ACC112 (cell line): ENCODE results near the gene FBL.

Experiments used
- H2AFZ ChIP-seq: fragments of 200-600 bp; sonication (generic); one replicate; pipeline ENCODE4 v1.6.0; 2017; ENCODE audit warnings: antibody characterized with exemption, low read length; ENCODE audit not compliant: unreplicated experiment
- H3K27ac ChIP-seq: fragments of 200-600 bp; sonication (generic); 2 replicates; pipeline ENCODE4 v1.5.1; 2014; ENCODE audit warnings: low read depth, mild to moderate bottlenecking, antibody characterized with exemption, low read length, moderate library complexity
- H3K27me3 ChIP-seq: fragments of 200-600 bp; sonication (generic); 2 replicates; pipeline ENCODE4 v1.6.1; 2014; ENCODE audit warnings: mild to moderate bottlenecking, antibody characterized with exemption, low read length, moderate library complexity, mixed read lengths; ENCODE audit not compliant: insufficient read depth
- H3K36me3 ChIP-seq: fragments of 200-600 bp; sonication (generic); 2 replicates; pipeline ENCODE4 v1.6.1; 2016; ENCODE audit warnings: mild to moderate bottlenecking, antibody characterized with exemption, low read length, moderate library complexity, mixed read lengths; ENCODE audit not compliant: insufficient read depth
- H3K4me1 ChIP-seq: fragments of 200-600 bp; sonication (generic); one replicate; pipeline ENCODE4 v1.6.1; 2016; ENCODE audit warnings: low read length, mixed read lengths; ENCODE audit not compliant: insufficient read depth, unreplicated experiment, control insufficient read depth
- H3K4me3 ChIP-seq: fragments of 200-600 bp; sonication (generic); 2 replicates; pipeline ENCODE4 v1.5.1; 2014; ENCODE audit warnings: mild to moderate bottlenecking, low read depth, low read length
- H3K79me2 ChIP-seq: fragments of 200-600 bp; sonication (generic); one replicate; pipeline ENCODE4 v1.6.0; 2016; ENCODE audit warnings: low read length; ENCODE audit not compliant: control insufficient read depth, unreplicated experiment, insufficient read depth

The FBL gene

DNA sequence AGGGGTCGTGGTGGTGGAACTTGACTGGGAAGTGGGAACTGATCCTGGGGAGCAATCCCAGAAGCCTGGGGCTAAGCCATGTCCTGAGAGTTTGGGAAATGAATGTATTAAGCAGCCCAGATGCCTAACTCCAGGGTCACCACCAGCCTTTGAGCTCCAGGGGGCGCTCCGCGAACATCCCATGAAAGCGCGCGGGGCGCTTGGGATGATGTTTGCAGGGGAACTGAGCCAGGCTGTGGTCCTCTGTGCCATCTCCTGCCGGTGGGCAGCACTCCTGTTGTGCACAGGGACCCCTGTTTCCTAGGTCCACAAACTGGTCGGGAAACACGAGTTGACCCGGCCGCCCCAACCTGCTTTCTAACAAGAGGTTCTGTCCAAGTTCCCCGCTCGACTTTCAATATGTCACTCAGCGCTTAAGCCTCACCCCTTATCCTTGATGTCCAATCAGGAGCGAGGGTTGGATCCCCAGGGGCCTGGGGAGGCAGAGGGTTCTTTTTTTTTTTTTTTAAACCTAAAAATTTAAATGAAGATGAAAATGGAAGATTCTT is 53.1 kb downstream of the FBL start:
- Histone ChIP-seq H3K79me2 (no peaks in the 10 kb centered on the region), H3K4me3 (peak overlapping the region; percentile 77), H2AFZ (no peak overlapping the region), H3K27me3 (peaks cover 25% of the 10 kb centered on the region), H3K27ac (no peak overlapping the region), H3K36me3 (no peaks in the 10 kb centered on the region), H3K4me1 (no peaks in the 10 kb centered on the region)

DNA sequence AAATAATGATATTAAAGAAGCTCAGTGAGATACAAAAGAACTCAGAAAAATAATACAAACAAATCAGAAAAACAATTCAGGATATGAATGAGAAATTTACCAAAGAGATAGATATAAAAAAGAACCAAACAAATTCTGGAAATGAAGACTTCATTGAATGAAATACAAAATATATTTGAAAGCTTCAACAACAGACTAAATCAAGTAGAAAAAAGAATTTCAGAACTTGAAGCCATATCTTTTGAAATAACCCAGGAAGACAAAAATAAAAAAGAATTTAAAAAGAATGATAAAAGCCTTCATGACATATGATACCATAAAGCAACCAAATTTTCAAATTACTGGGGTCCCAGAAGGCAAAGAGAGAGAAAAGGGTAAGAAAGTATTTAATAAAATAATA is 57.9 kb downstream of the FBL start:
- no peak overlapping the region for H3K27ac ChIP-seq
- H3K4me1 ChIP-seq = no peaks in the 10 kb centered on the region
- peaks cover 24% of the 10 kb centered on the region for H3K27me3 ChIP-seq
- H2AFZ ChIP-seq = no peak overlapping the region
- no peaks in the 10 kb centered on the region for H3K36me3 ChIP-seq
- H3K4me3 ChIP-seq = no peak overlapping the region
- no peaks in the 10 kb centered on the region for H3K79me2 ChIP-seq
